Fibroblast of skin of left quadriceps (primary cell): ENCODE data around the gene ARHGAP26.

Experiments
- DNase-seq, 2 experiments: peaks; one replicate each; pipeline ENCODE4 v3.0.0-alpha.2; 2013; ENCODE audit warnings: low read depth in 2 of 2

ARHGAP26 gene

GRCh38 chr5:142847898-142848790 is 78.0 kb downstream of the ARHGAP26 start:
- no peak for DNase-seq

- no peak for DNase-seq
Observed at GRCh38 chr5:142849466-142849865, 79.3 kb downstream of the ARHGAP26 start.

- no peak for DNase-seq
Observed at GRCh38 chr5:142849880-142850279, 79.7 kb downstream of the ARHGAP26 start.

GRCh38 chr5:142851731-142852130 is 81.6 kb downstream of the ARHGAP26 start:
- no peak for DNase-seq

GRCh38 chr5:142852416-142853198 is 82.4 kb downstream of the ARHGAP26 start:
- DNase-seq = no peak

- DNase-seq = no peak
Observed at GRCh38 chr5:142853682-142854081, 83.5 kb downstream of the ARHGAP26 start.

- DNase-seq = no peak
Observed at GRCh38 chr5:142856269-142856782, 86.1 kb downstream of the ARHGAP26 start.

- DNase-seq = no peak
Observed at GRCh38 chr5:142857405-142857804, 87.2 kb downstream of the ARHGAP26 start.

GRCh38 chr5:142859037-142859436 is 88.9 kb downstream of the ARHGAP26 start:
- DNase-seq = no peak

- DNase-seq = no peak
Observed at GRCh38 chr5:142860270-142860669, 90.1 kb downstream of the ARHGAP26 start.

- DNase-seq = no peak
Observed at GRCh38 chr5:142861011-142861410, 90.8 kb downstream of the ARHGAP26 start.

- DNase-seq = no peak
Observed at GRCh38 chr5:142862594-142862993, 92.4 kb downstream of the ARHGAP26 start.

GRCh38 chr5:142863856-142864255 is 93.7 kb downstream of the ARHGAP26 start:
- DNase-seq = no peak

- no peak for DNase-seq
Observed at GRCh38 chr5:142864290-142865260, 94.4 kb downstream of the ARHGAP26 start.

GRCh38 chr5:142865631-142866030 is 95.5 kb downstream of the ARHGAP26 start:
- DNase-seq = no peak

GRCh38 chr5:142866563-142867275 is 96.5 kb downstream of the ARHGAP26 start:
- peak; percentile 38 to 40 for DNase-seq

- no peak for DNase-seq
Observed at GRCh38 chr5:142869886-142870285, 99.7 kb downstream of the ARHGAP26 start.

GRCh38 chr5:142870532-142871362 is 100.6 kb downstream of the ARHGAP26 start:
- DNase-seq = no peak

GRCh38 chr5:142871363-142872193 is 101.4 kb downstream of the ARHGAP26 start:
- DNase-seq = no peak
